ENCODE data around the gene ZNF414.

The ZNF414 gene

GRCh38 chr19:8463365-8463764 lies 50.6 kb downstream of the ZNF414 start:
- DNase-seq (ENCODE audit: low read depth in 2 of 2): no peak

GRCh38 chr19:8462571-8462970 lies 51.4 kb downstream of the ZNF414 start:
- DNase-seq (ENCODE audit: low read depth in 2 of 2): no peak

GRCh38 chr19:8461891-8462290 lies 52.1 kb downstream of the ZNF414 start:
- DNase-seq (ENCODE audit: low read depth in 2 of 2): no peak

GRCh38 chr19:8461376-8461775 lies 52.6 kb downstream of the ZNF414 start:
- no peak for DNase-seq (ENCODE audit: low read depth in 2 of 2)

GRCh38 chr19:8460516-8461298 lies 53.3 kb downstream of the ZNF414 start:
- DNase-seq (ENCODE audit: low read depth in 2 of 2): no peak

All from stimulated activated CD4-positive, alpha-beta T cell treated with anti-CD3 and anti-CD28 coated beads, Interleukin-4, amount 100 ng/mL, for 48 hours (primary cell).